ENCODE results near the gene TENM4.

The TENM4 gene

DNA sequence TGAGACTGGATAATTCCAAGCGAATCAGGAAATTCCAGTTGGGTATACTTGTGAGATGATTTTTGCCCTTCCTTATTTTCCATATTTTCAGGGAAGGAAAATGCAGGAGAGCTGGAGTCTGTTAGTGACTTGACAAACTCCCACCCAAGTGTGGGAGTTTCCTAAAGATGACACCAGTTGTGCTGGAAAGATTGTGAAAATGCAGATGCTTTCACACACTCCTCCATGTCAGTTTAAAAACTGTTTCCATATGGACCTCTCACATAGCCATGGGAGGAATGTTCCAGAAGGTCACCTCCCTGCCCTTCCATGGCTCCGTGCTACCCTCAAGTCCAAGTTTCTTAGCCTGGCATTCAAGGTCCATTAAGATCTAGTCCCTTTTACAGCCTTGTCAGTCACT lies 515.4 kb downstream of the TENM4 start:
- TF ChIP-seq TAF1 (IDR thresholded peaks at IDR 0.05; ENCODE audit: borderline replicate concordance, insufficient read depth, low read length): no peak
- no peak for TF ChIP-seq POLR2AphosphoS5 (IDR thresholded peaks at IDR 0.05; ENCODE audit: low read depth, low read length)
- no peak for TF ChIP-seq SIN3A (IDR thresholded peaks at IDR 0.05; ENCODE audit: borderline replicate concordance, insufficient read depth, low read length)
- TF ChIP-seq, protein P1, sequence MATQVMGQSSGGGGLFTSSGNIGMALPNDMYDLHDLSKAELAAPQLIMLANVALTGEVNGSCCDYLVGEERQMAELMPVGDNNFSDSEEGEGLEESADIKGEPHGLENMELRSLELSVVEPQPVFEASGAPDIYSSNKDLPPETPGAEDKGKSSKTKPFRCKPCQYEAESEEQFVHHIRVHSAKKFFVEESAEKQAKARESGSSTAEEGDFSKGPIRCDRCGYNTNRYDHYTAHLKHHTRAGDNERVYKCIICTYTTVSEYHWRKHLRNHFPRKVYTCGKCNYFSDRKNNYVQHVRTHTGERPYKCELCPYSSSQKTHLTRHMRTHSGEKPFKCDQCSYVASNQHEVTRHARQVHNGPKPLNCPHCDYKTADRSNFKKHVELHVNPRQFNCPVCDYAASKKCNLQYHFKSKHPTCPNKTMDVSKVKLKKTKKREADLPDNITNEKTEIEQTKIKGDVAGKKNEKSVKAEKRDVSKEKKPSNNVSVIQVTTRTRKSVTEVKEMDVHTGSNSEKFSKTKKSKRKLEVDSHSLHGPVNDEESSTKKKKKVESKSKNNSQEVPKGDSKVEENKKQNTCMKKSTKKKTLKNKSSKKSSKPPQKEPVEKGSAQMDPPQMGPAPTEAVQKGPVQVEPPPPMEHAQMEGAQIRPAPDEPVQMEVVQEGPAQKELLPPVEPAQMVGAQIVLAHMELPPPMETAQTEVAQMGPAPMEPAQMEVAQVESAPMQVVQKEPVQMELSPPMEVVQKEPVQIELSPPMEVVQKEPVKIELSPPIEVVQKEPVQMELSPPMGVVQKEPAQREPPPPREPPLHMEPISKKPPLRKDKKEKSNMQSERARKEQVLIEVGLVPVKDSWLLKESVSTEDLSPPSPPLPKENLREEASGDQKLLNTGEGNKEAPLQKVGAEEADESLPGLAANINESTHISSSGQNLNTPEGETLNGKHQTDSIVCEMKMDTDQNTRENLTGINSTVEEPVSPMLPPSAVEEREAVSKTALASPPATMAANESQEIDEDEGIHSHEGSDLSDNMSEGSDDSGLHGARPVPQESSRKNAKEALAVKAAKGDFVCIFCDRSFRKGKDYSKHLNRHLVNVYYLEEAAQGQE (IDR thresholded peaks at IDR 0.05; ENCODE audit: insufficient read depth in 1 of 2, low read depth in 2 of 2, low read length in 2 of 2): no peak
- TF ChIP-seq FOXP2 (optimal IDR thresholded peaks at IDR 0.05; ENCODE audit: borderline replicate concordance, extremely low read depth, extremely low read length, insufficient read depth): no peak

DNA sequence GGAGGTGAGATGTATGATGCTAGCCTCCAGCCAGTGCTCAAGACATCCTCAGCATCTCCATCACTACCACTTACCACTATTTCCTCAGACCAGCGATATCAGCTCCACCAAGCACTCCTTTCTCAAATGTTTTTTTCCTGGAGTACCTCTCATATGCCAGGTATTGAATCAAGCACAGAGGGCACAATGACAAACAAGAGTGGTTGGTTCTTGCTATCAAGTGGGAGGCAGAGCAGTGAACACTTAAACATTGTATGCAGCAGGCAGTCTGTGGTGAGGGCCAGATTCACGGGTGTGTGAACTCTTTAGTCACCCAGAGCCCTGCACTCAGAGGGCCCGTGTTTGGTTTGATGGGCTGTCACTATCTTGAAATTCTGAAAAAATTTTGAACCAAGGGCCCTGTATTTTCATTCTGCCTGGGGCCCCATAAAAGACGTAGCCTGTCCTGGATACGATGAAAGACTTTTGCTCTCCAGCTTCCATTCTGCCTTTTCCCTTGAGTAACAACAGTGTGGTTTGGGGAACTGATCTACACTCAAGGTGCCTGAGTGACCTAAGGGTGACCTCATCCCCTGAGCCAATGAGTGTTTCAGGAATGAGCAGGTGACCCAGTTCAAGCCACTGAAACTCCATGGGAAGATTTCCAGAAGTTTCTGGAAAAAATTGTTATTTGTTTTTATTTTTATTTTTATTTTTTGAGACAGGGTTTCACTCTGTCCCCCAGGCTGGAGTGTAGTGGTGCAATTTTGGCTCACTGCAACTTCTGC lies 517.8 kb downstream of the TENM4 start:
- TF ChIP-seq SIN3A (IDR thresholded peaks at IDR 0.05; ENCODE audit: borderline replicate concordance, insufficient read depth, low read length): no peak
- TF ChIP-seq, protein P1 (IDR thresholded peaks at IDR 0.05; ENCODE audit: insufficient read depth in 1 of 2, low read depth in 2 of 2, low read length in 2 of 2): no peak
- no peak for TF ChIP-seq POLR2AphosphoS5 (IDR thresholded peaks at IDR 0.05; ENCODE audit: low read depth, low read length)
- no peak for TF ChIP-seq FOXP2 (optimal IDR thresholded peaks at IDR 0.05; ENCODE audit: borderline replicate concordance, extremely low read depth, extremely low read length, insufficient read depth)
- TF ChIP-seq TAF1 (IDR thresholded peaks at IDR 0.05; ENCODE audit: borderline replicate concordance, insufficient read depth, low read length): no peak

DNA sequence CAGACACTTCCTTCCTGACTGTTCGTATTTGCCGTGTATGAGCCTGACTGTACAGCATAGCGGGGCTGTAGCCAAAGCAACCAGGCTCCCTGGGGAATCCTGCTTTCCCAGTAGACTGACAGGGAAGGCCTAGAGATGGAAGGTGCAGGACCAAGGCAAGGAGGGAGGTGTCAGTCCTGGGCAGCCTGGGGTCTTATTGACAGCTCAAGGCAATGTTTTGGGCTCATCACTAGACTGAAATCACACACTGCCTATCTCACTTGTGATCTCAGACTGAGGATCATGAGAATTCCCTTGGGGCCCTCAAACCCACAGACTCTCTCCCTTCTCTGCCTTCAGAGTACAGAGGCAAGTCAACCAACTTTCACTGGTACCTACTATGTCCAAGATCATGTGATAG lies 519.3 kb downstream of the TENM4 start:
- TF ChIP-seq TAF1 (IDR thresholded peaks at IDR 0.05; ENCODE audit: borderline replicate concordance, insufficient read depth, low read length) (no peak), FOXP2 (optimal IDR thresholded peaks at IDR 0.05; ENCODE audit: borderline replicate concordance, extremely low read depth, extremely low read length, insufficient read depth) (no peak), POLR2AphosphoS5 (IDR thresholded peaks at IDR 0.05; ENCODE audit: low read depth, low read length) (no peak), SIN3A (IDR thresholded peaks at IDR 0.05; ENCODE audit: borderline replicate concordance, insufficient read depth, low read length) (no peak)
- TF ChIP-seq, protein P1 (IDR thresholded peaks at IDR 0.05; ENCODE audit: insufficient read depth in 1 of 2, low read depth in 2 of 2, low read length in 2 of 2): no peak

DNA sequence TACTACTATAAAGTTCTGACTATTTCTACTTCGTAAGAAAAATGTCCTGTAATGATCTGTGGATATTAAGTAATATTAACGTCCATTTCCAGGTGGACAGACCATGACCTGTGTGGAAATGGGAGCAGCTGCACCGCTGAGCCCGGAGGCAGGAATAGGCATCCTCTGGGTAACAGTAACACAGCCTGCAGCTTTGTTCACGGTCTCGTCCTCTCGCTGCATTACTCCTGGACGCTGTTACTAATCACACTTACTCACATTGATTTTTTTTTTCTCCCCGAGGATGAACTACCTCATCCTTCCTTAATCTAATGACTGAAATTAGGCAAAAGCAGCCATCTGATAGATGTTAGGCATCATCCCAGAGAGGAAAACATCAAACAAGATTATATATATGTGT lies 520.5 kb downstream of the TENM4 start:
- TF ChIP-seq FOXP2 (optimal IDR thresholded peaks at IDR 0.05; ENCODE audit: borderline replicate concordance, extremely low read depth, extremely low read length, insufficient read depth): no peak

DNA sequence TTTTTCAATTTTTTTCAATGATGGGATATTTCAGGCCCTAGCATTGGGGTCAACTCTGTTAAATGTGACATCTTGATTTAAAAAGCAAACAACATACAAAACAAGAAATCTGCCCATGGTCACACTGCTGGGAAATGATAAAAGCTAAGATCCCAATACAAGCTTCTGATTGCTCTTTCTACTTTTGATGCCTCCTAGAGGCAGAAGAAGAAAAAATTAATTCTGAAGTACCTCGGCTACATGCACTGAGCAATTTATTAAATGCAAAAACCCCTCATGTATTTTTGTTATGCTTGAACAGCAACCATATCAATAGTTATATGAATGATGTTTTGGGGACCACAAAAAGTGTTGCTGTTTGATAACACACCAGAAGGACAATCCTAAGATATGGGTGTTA lies 524.1 kb downstream of the TENM4 start:
- TF ChIP-seq TAF1 (IDR thresholded peaks at IDR 0.05; ENCODE audit: borderline replicate concordance, insufficient read depth, low read length): no peak
- no peak for TF ChIP-seq POLR2AphosphoS5 (IDR thresholded peaks at IDR 0.05; ENCODE audit: low read depth, low read length)
- no peak for TF ChIP-seq SIN3A (IDR thresholded peaks at IDR 0.05; ENCODE audit: borderline replicate concordance, insufficient read depth, low read length)
- no peak for TF ChIP-seq FOXP2 (optimal IDR thresholded peaks at IDR 0.05; ENCODE audit: borderline replicate concordance, extremely low read depth, extremely low read length, insufficient read depth)
- TF ChIP-seq, protein P1 (IDR thresholded peaks at IDR 0.05; ENCODE audit: insufficient read depth in 1 of 2, low read depth in 2 of 2, low read length in 2 of 2): no peak
